ENCODE results near the gene MAGOH.

The MAGOH gene

DNA sequence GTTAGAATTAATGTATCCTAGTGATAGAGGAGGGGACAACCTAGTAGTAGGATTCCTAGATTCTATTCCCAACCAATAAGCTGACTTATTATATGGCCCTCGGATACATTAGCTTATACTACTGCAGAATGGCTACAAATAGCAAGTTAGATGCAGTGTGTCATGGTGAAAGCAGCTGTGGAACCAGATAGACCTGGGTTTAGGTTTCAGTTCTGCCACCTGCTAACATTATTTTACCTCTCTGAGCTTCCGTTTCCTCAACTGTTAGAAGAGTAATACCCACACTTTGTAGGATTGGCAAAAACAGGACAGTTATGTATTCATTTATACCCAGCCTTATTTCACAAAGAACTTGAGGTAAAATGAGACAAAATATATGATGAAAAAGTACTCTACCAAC is 21.6 kb upstream of the MAGOH start:
- TF ChIP-seq, protein P1, sequence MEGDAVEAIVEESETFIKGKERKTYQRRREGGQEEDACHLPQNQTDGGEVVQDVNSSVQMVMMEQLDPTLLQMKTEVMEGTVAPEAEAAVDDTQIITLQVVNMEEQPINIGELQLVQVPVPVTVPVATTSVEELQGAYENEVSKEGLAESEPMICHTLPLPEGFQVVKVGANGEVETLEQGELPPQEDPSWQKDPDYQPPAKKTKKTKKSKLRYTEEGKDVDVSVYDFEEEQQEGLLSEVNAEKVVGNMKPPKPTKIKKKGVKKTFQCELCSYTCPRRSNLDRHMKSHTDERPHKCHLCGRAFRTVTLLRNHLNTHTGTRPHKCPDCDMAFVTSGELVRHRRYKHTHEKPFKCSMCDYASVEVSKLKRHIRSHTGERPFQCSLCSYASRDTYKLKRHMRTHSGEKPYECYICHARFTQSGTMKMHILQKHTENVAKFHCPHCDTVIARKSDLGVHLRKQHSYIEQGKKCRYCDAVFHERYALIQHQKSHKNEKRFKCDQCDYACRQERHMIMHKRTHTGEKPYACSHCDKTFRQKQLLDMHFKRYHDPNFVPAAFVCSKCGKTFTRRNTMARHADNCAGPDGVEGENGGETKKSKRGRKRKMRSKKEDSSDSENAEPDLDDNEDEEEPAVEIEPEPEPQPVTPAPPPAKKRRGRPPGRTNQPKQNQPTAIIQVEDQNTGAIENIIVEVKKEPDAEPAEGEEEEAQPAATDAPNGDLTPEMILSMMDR (conservative IDR thresholded peaks at IDR 0.05; ENCODE audit: low read depth, low read length): no peak
- no peak for DNase-seq (ENCODE audit: low read depth)

DNA sequence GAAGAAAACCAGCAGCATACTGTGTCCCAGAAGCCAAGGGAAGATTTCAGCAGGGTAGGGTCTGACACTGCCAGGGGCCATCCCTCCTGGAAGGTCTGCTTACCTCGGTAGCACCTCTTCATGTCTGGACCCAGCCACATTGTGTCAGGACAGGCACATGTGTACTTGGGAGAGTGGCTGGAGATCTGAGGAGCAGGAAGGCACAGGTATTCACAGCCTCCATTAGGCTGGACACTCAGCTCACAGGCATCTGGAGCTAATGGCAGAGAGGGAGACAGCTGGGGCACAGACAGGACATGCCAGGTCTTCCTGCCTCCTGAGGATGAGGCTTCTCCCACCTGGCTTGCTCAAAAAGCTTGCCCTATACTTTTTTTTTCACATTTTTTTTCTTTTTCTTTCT is 19.9 kb upstream of the MAGOH start:
- TF ChIP-seq, protein P1 (conservative IDR thresholded peaks at IDR 0.05; ENCODE audit: low read depth, low read length): no peak

More for the DNA sequence above, 21.6 kb upstream of the MAGOH start:
- H3K4me3 ChIP-seq (ENCODE audit: low read length): no peak overlapping the region

DNA sequence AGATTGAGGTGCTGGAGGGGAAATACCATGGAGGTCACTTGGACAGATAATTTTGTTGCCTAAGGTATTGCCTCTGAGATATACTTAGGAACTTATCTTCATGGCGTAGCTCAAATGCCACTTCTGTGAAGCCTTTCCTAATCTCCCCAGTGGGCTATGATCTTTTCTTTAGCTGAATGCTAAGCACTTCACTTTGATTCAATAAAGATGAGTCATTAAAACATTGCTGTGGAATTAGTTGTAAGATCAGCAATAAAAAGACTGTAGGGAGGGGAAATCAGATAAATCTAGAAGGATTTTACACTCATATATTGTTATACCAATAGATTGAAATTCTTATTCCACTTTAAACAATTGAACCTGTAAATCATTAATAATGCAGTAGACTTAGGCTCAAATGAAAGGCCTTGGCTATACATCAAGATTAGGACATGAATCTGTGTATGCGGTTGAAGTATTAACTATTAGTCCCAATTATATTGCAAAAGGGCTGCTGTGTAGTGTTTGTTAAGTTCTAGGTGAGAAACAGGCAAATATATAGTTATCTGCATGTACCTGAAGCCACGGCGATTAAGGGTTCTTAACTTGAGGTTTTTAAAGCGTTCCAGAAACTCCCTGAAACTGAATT is 19.2 kb upstream of the MAGOH start:
- H3K4me3 ChIP-seq (ENCODE audit: low read length): no peak overlapping the region
- TF ChIP-seq, protein P1 (conservative IDR thresholded peaks at IDR 0.05; ENCODE audit: low read depth, low read length): no peak
- DNase-seq (ENCODE audit: low read depth): no peak

More for the DNA sequence above, 19.9 kb upstream of the MAGOH start:
- no peak overlapping the region for H3K4me3 ChIP-seq (ENCODE audit: low read length)
- no peak for DNase-seq (ENCODE audit: low read depth)

DNA sequence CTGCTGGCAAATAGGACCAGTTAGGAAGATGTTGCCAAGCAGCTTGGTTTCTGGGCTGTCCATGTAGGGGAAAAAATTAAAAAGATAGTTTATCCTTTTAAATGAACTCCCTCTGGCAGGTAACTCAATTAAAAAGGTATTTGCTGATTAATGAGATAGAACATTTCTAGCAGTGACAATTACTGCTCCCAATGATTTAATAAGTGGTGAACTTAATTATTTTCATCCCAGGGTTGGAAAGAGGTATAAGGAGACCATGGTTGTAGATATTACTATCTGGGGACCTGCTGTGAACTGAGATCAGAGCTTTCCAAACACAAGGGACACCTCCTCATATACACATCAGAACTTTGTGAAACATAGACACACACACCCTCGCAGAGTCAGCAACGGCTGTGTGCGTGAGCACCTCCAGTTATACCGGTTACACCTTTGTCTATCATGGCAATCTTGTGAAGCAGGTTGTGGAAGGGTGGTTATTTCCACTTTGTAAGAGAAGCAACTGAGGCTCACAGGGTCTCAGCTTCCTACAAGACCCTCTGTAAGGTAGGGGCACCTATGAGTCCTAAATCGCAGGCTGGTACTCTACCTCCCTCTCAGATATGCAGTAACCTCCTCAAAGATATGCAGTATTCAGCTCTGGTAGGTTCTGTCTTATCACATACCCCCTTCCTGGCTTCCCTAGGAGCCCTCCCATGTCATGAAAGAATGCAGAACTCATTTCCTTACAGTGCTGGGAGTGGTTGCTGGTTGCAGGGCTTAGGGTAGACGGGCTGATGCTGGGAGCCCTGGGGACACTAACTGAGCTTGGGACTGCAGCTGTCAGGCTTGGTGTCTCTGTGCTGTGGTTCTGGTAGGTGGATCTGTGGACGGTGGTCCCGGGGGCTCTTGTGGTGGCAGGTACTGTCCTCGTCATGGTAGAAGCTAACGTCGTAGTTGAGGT is 18.5 kb upstream of the MAGOH start:
- TF ChIP-seq, protein P1 (conservative IDR thresholded peaks at IDR 0.05; ENCODE audit: low read depth, low read length): no peak
- no peak for DNase-seq (ENCODE audit: low read depth)
- H3K4me3 ChIP-seq (ENCODE audit: low read length): no peak overlapping the region

DNA sequence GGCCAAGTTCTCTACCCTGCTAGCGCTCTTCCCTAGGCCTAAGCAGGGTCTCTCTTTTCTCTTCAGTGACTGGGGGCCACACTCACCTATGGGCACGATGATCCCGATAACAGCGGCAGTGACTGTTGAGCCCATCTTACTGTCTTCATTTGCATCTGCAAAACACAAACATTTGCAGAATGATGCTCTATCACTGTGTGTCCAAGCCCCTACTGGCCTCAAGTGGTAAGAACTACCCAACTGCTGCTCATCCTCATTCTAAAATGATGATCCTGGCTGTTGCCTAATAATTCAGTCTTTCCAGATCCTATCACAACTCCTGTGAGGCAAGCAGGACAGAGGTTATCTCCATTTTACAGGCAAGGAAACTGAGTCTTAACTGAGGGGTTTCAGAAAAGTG is 16.7 kb upstream of the MAGOH start:
- TF ChIP-seq, protein P1 (conservative IDR thresholded peaks at IDR 0.05; ENCODE audit: low read depth, low read length): no peak
- no peak overlapping the region for H3K4me3 ChIP-seq (ENCODE audit: low read length)
- DNase-seq (ENCODE audit: low read depth): no peak

DNA sequence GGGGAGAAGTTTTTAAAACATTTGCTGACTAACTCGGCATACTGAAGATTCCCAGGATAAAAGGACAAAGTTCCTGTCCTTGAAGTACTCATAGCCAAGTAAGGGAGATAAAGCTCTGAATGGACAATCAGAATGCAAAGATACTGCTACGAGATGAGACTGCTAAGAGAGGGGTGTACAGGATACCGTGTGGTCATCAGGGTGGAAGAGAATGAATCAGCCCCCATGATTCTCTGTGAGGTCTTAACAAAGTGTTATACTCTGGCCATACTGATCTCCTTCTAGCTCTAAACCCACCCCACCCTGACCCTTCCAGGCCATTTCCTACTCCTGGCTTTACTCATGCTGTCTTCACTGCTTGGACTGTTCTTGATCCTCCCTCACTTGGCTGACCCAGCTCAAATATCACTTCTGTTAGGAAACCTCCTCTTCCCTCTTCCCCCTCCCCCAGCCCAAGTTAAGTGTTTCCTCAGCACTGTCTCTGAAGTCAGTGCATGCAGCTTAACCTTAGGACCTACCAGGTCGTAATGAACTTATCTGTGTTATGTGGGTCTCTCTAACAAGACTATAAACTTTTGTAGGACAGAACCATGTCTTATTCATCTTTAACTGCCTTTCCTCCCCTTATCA is 15.8 kb upstream of the MAGOH start:
- TF ChIP-seq, protein P1 (conservative IDR thresholded peaks at IDR 0.05; ENCODE audit: low read depth, low read length): no peak
- DNase-seq (ENCODE audit: low read depth): no peak
- no peak overlapping the region for H3K4me3 ChIP-seq (ENCODE audit: low read length)

Measured in retinal pigment epithelial cell (primary cell).